ENCODE measurements around the gene RBFOX2. TPM values are rescaled to one million over a fixed set of nuclear protein-coding genes. Genes with fewer than 3 reads are reported as not detected.
"Not testable (repeated sequence)": the region's sequence is repeated elsewhere in the genome, so short reads cannot be mapped to it uniquely, and the experiment has no call there.

The RBFOX2 gene
- polyA plus RNA-seq, 1 experiment = 222 TPM

- Histone ChIP-seq H3K27me3 (ENCODE audit: control insufficient read depth, insufficient read depth, low read length) (no peaks in the 10 kb centered on the region), H3K4me3 (ENCODE audit: low read depth, low read length) (no peak overlapping the region), H3K36me3 (ENCODE audit: control insufficient read depth, insufficient read depth, low read length) (peaks cover 5% of the 10 kb centered on the region; the same call in 1 of the 2 replicates)
- no peak for DNase-seq (ENCODE audit: low read depth)
- POLR2A ChIA-PET = no interaction called here
- CTCF ChIA-PET = interaction anchor here (0.5 to 1.4 kb wide), 4 partner anchors 11 to 181 kb away, joined by 3 read pairs; no protein-coding TSS in a partner anchor
- TF ChIP-seq, protein P1, sequence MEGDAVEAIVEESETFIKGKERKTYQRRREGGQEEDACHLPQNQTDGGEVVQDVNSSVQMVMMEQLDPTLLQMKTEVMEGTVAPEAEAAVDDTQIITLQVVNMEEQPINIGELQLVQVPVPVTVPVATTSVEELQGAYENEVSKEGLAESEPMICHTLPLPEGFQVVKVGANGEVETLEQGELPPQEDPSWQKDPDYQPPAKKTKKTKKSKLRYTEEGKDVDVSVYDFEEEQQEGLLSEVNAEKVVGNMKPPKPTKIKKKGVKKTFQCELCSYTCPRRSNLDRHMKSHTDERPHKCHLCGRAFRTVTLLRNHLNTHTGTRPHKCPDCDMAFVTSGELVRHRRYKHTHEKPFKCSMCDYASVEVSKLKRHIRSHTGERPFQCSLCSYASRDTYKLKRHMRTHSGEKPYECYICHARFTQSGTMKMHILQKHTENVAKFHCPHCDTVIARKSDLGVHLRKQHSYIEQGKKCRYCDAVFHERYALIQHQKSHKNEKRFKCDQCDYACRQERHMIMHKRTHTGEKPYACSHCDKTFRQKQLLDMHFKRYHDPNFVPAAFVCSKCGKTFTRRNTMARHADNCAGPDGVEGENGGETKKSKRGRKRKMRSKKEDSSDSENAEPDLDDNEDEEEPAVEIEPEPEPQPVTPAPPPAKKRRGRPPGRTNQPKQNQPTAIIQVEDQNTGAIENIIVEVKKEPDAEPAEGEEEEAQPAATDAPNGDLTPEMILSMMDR (IDR thresholded peaks at IDR 0.05; ENCODE audit: insufficient read depth, low read depth, low read length) = no peak
These were observed 220.2 kb downstream of the RBFOX2 start for GRCh38 chr22:35808377-35808776.

- CTCF ChIA-PET; H3K36me3 ChIP-seq (ENCODE audit: control insufficient read depth, insufficient read depth, low read length); H3K4me3 ChIP-seq (ENCODE audit: low read depth, low read length); H3K27me3 ChIP-seq (ENCODE audit: control insufficient read depth, insufficient read depth, low read length); DNase-seq (ENCODE audit: low read depth): not testable (repeated sequence)
- POLR2A ChIA-PET = interaction anchor here (0.7 kb wide), 1 partner anchor 41 kb away, joined by 8 read pairs; no protein-coding TSS in a partner anchor
These were observed 222.0 kb downstream of the RBFOX2 start for GRCh38 chr22:35806668-35807067.

- no peak for DNase-seq (ENCODE audit: low read depth)
- CTCF ChIA-PET = no interaction called here
- TF ChIP-seq, protein P1 (IDR thresholded peaks at IDR 0.05; ENCODE audit: insufficient read depth, low read depth, low read length) = no peak
These were observed 223.2 kb downstream of the RBFOX2 start for GRCh38 chr22:35805466-35805865.

GRCh38 chr22:35804421-35804820 lies 224.2 kb downstream of the RBFOX2 start:
- DNase-seq (ENCODE audit: low read depth) = no peak
- CTCF ChIA-PET = no interaction called here

More at GRCh38 chr22:35805466-35805865, 223.2 kb downstream of the RBFOX2 start:
- Histone ChIP-seq H3K4me3 (ENCODE audit: low read depth, low read length) (no peak overlapping the region), H3K27me3 (ENCODE audit: control insufficient read depth, insufficient read depth, low read length) (no peaks in the 10 kb centered on the region), H3K36me3 (ENCODE audit: control insufficient read depth, insufficient read depth, low read length) (peaks cover 5% of the 10 kb centered on the region; the same call in 1 of the 2 replicates)
- POLR2A ChIA-PET = no interaction called here

DNA sequence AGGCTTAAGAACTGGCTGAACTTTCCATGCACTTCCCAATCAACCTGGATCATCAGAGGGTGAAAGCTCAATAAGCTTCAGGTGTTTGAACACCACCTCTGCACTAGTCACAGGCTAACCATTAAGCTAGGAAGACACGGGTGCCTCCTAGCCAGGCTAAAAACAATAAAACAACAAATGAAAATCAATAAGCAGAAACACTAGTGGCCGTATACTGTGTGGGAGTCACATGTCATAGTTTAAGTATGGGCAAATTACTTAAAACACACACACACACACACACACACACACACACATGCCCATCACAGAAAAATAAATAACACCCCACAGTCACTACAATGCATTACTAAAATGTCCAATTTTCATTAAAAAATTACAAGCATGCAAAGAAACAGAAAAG lies 225.7 kb downstream of the RBFOX2 start:
- no peak overlapping the region for H3K4me3 ChIP-seq (ENCODE audit: low read depth, low read length)
- H3K36me3 ChIP-seq (ENCODE audit: control insufficient read depth, insufficient read depth, low read length) = no peaks in the 10 kb centered on the region; the same call in 1 of the 2 replicates
- TF ChIP-seq, protein P1 (IDR thresholded peaks at IDR 0.05; ENCODE audit: insufficient read depth, low read depth, low read length) = no peak
- ChIA-PET CTCF (interaction anchor here (0.8 to 1.2 kb wide), 3 partner anchors 18 to 172 kb away, joined by 3 read pairs; no protein-coding TSS in a partner anchor), POLR2A (no interaction called here)
- no peak for DNase-seq (ENCODE audit: low read depth)
- H3K27me3 ChIP-seq (ENCODE audit: control insufficient read depth, insufficient read depth, low read length) = no peaks in the 10 kb centered on the region

More at GRCh38 chr22:35804421-35804820, 224.2 kb downstream of the RBFOX2 start:
- POLR2A ChIA-PET = no interaction called here
- TF ChIP-seq, protein P1 (IDR thresholded peaks at IDR 0.05; ENCODE audit: insufficient read depth, low read depth, low read length) = no peak
- no peaks in the 10 kb centered on the region for H3K27me3 ChIP-seq (ENCODE audit: control insufficient read depth, insufficient read depth, low read length)
- no peak overlapping the region for H3K4me3 ChIP-seq (ENCODE audit: low read depth, low read length)
- H3K36me3 ChIP-seq (ENCODE audit: control insufficient read depth, insufficient read depth, low read length) = peaks cover 2% of the 10 kb centered on the region; the same call in 1 of the 2 replicates

GRCh38 chr22:35801301-35801700 lies 227.3 kb downstream of the RBFOX2 start:
- POLR2A ChIA-PET; H3K36me3 ChIP-seq (ENCODE audit: control insufficient read depth, insufficient read depth, low read length); CTCF ChIA-PET; DNase-seq (ENCODE audit: low read depth); H3K4me3 ChIP-seq (ENCODE audit: low read depth, low read length); H3K27me3 ChIP-seq (ENCODE audit: control insufficient read depth, insufficient read depth, low read length): not testable (repeated sequence)
